H4 (cell line): ENCODE data around the gene BPIFB6. TPM values are rescaled to one million over a fixed set of nuclear protein-coding genes. Genes with fewer than 3 reads are reported as not detected.

Source experiments
- DNase-seq: peaks from one replicate; pipeline ENCODE4 v3.0.0-alpha.2; 2015; ENCODE audit warnings: low spot score
- total RNA-seq: library from RNA; depleted of rRNA; stranded (reverse); fragments of >200 nt; shearing (Covaris generic); gene quantifications from 2 replicates; pipeline ENCODE4 v1.2.3, GENCODE V29; 2014

BPIFB6 gene
- total RNA-seq, 1 experiment from 2014 or later: not detected

GRCh38 chr20:33002087-33002808 is 29.2 kb upstream of the BPIFB6 start:
- DNase-seq: no peak

GRCh38 chr20:33004141-33004751 is 27.2 kb upstream of the BPIFB6 start, which contains the start of gene SUN5:
Gene SUN5 (minus strand): TSS chr20:33004433. CDS start chr20:33004340, 93 bp downstream.
- DNase-seq: no peak

- DNase-seq: no peak
Observed at GRCh38 chr20:33005132-33005566, 26.3 kb upstream of the BPIFB6 start.

- no peak for DNase-seq
Observed at GRCh38 chr20:33005908-33006775, 25.3 kb upstream of the BPIFB6 start.

- no peak for DNase-seq
Observed at GRCh38 chr20:33006776-33007375, 24.6 kb upstream of the BPIFB6 start.

- no peak for DNase-seq
Observed at GRCh38 chr20:33007376-33008335, 23.8 kb upstream of the BPIFB6 start, which contains the start of gene BPIFB2. Gene BPIFB2 (plus strand): TSS chr20:33007704. CDS start chr20:33008575, 871 bp downstream.

GRCh38 chr20:33008336-33009213 is 22.9 kb upstream of the BPIFB6 start:
- DNase-seq: no peak

GRCh38 chr20:33009214-33010132 is 22.0 kb upstream of the BPIFB6 start:
- no peak for DNase-seq

- no peak for DNase-seq
Observed at GRCh38 chr20:33010133-33010504, 21.3 kb upstream of the BPIFB6 start.

- DNase-seq: no peak
Observed at GRCh38 chr20:33010674-33011449, 20.6 kb upstream of the BPIFB6 start.

GRCh38 chr20:33012327-33013189 is 18.9 kb upstream of the BPIFB6 start:
- no peak for DNase-seq

- DNase-seq: no peak
Observed at GRCh38 chr20:33013701-33014326, 17.6 kb upstream of the BPIFB6 start.

GRCh38 chr20:33014336-33015113 is 16.9 kb upstream of the BPIFB6 start:
- no peak for DNase-seq

GRCh38 chr20:33015114-33015484 is 16.3 kb upstream of the BPIFB6 start:
- no peak for DNase-seq
